Naive thymus-derived CD4-positive, alpha-beta T cell (primary cell): ENCODE measurements around the gene MBD2. TPM values are rescaled to one million over a fixed set of nuclear protein-coding genes. Genes with fewer than 3 reads are reported as not detected.

Experiments
- ATAC-seq: fragments of 150-1000 bp; cut with Tn5 transposase; 2 replicates; pipeline ENCODE4 v1.10.0; 2021; ENCODE audit warnings: mild to moderate bottlenecking, moderate library complexity
- CTCF ChIA-PET: fragments of 350-600 bp; sonication (Branson Sonifier 250); formaldehyde crosslinking; loops from one replicate; lab custom pipeline; 2021; ENCODE audit warnings: antibody characterized with exemption; lab: Charles Lee
- POLR2A ChIA-PET: fragments of 350-600 bp; sonication (Branson Sonifier 250); formaldehyde crosslinking; loops from one replicate; lab custom pipeline; 2021; ENCODE audit warnings: antibody characterized with exemption, inconsistent platforms; lab: Charles Lee
- DNase-seq, 9 donors: peaks; one replicate each; pipeline versions ENCODE4 v3.0.0 to v3.0.0-alpha.2; 2020 to 2022; ENCODE audit warnings: mixed read lengths in 1 of 9
- H3K27ac ChIP-seq: one replicate; pipeline ENCODE4 v1.7.0; 2013; ENCODE audit warnings: mild to moderate bottlenecking, low read depth, low read length, moderate library complexity
- H3K27me3 ChIP-seq, 2 donors: one replicate each; pipeline ENCODE4 v1.7.0; 2013; ENCODE audit warnings: low read length in 2 of 2, mild to moderate bottlenecking in 2 of 2, moderate library complexity in 2 of 2; ENCODE audit not compliant: control insufficient read depth in 2 of 2, insufficient read depth in 2 of 2
- H3K36me3 ChIP-seq, 3 experiments: 1 replicate in 2 of 3; 2 replicates in 1 of 3; pipeline ENCODE4 v1.7.0; 2013; ENCODE audit warnings: low read length in 3 of 3, mild to moderate bottlenecking in 3 of 3, moderate library complexity in 1 of 3; ENCODE audit not compliant: insufficient read depth in 3 of 3, control insufficient read depth in 2 of 3
- H3K4me1 ChIP-seq, 2 donors: one replicate each; pipeline ENCODE4 v1.7.0; 2013; ENCODE audit warnings: low read length in 2 of 2, mild to moderate bottlenecking in 2 of 2, moderate library complexity in 1 of 2; ENCODE audit not compliant: control insufficient read depth in 2 of 2, insufficient read depth in 2 of 2
- H3K4me3 ChIP-seq: 2 replicates; pipeline ENCODE4 v1.7.0; 2013; ENCODE audit warnings: mild to moderate bottlenecking, low read length
- H3K9me3 ChIP-seq, 3 experiments: 1 replicate in 2 of 3; 2 replicates in 1 of 3; pipeline ENCODE4 v1.7.0; 2013; ENCODE audit warnings: low read length in 3 of 3; ENCODE audit not compliant: control insufficient read depth in 2 of 3
- H3K27ac Mint-ChIP-seq, 9 donors: one replicate each; pipeline ENCODE4 v1.8.0; 2020 to 2022; ENCODE audit warnings: mixed read lengths in 9 of 9, mild to moderate bottlenecking in 8 of 9, moderate library complexity in 5 of 9, inconsistent platforms in 2 of 9
- H3K27me3 Mint-ChIP-seq, 5 donors: one replicate each; pipeline ENCODE4 v1.8.0; 2021 to 2022; ENCODE audit warnings: mixed read lengths in 5 of 5, mild to moderate bottlenecking in 1 of 5
- H3K36me3 Mint-ChIP-seq, 5 donors: one replicate each; pipeline ENCODE4 v1.8.0; 2020 to 2022; ENCODE audit warnings: mixed read lengths in 5 of 5, mild to moderate bottlenecking in 3 of 5, inconsistent platforms in 1 of 5
- H3K4me1 Mint-ChIP-seq, 7 donors: one replicate each; pipeline ENCODE4 v1.8.0; 2020 to 2022; ENCODE audit warnings: mixed read lengths in 7 of 7, mild to moderate bottlenecking in 3 of 7, inconsistent platforms in 1 of 7
- H3K4me3 Mint-ChIP-seq, 10 donors: one replicate each; pipeline ENCODE4 v1.8.0; 2020 to 2022; ENCODE audit warnings: mild to moderate bottlenecking in 10 of 10, mixed read lengths in 10 of 10, moderate library complexity in 6 of 10, inconsistent platforms in 2 of 10
- H3K9me3 Mint-ChIP-seq, 11 donors: one replicate each; pipeline ENCODE4 v1.8.0; 2020 to 2022; ENCODE audit warnings: mixed read lengths in 11 of 11, mild to moderate bottlenecking in 4 of 11, inconsistent platforms in 1 of 11, moderate library complexity in 1 of 11
- intact Hi-C, 2 donors: fragments of 100-400 bp; cut with micrococcal nuclease; formaldehyde crosslinking; loops; one replicate each; pipeline ENCODE4 v1.15.1; 2023
- polyA plus RNA-seq, 2 donors: library from polyadenylated mRNA; unstranded; fragments of 300-500 nt; fragmentation: Illumina TruSeq; gene quantifications; one replicate each; pipeline ENCODE4 v1.2.3, GENCODE V29; 2021
- total RNA-seq, 6 experiments: library from RNA in 5 of 6; stranded (reverse) in 5 of 6; gene quantifications; 1 replicate in 5 of 6; 2 replicates in 1 of 6; pipeline ENCODE4 v1.2.3 and lab custom pipeline; 2021 to 2026

Gene MBD2
- total and polyA plus RNA-seq, 7 experiments from 2014 or later = 6.1 to 118 (median 73.7) TPM

DNA sequence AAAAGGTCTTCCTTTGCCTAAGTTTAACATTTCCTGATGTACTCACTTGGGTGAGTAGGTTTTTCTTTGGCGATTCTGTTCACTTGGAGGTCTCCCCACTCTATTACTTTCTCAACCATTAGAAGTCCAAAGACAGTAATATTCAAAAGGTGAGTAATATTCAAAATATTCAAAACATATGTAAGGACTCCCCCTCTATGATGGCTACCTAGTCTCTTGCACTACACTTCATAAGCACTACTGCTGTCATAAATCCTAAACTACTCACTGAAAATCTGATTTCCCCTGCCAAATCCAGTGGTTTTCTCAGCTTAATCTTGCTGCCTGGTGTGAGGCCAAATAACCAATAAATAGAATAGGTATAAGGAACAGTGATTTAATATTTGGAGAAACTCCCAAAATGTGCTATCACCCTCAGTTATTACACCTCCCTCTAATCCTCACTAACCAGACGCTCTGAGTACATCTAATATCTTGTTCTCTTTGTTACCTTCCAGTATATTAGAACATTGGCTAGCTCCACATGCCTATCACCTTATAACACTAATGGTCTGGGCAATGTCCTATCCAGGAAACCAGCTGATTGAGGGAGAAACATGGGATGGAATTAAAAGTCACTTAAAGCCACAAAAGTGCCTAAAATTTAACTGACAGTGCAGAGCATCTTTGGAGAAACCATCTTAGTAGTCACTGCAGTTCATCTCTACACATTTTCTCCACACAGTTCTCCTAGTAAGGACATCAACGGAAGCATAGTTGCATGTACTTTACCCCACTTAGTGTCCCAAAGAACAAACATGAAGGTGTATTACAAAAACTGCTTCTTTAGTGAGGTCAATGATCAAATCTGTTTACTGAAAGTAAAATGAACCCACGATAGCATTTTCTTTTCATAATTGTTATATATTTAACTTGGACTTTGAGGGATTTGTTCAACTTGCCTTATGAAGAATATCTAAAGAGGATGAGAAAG lies 54.8 kb downstream of the MBD2 start:
- intact Hi-C loops = loop anchor here in 1 of 2 donors (5.0 kb wide), 1 partner anchor 53 kb away; the partner anchor contains the start of gene MBD2
- H3K36me3 Mint-ChIP-seq = peaks cover 3 to 28% (median 15%) of the 10 kb centered on the region in 5 donors
- H3K27ac ChIP-seq = no peak overlapping the region

DNA sequence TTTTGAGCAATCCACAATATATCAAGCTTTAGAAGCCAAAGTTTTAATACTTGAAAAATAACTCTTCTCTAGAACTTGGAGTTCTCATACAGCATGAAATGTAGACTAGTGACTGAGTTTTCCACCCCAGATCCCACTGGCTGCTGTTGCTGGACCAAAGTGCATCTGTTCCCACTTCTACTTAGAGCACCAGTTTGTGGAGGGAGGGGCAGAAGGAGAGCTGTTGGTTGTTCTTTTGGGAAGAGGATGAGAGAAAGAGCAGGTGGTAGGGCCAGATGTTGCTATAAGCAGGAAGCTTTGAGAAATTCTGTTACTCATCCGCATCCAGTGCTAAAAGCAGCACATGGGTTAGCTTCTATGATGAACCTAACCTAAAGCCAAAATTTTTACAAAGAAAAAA lies 59.0 kb downstream of the MBD2 start:
- H3K27ac ChIP-seq = no peak overlapping the region
- peaks cover 9 to 50% (median 21%) of the 10 kb centered on the region in 3 experiments for H3K36me3 ChIP-seq
- Mint-ChIP-seq H3K4me1 (peaks cover 0 to 30% (median 0%) of the 10 kb centered on the region in 7 donors), H3K4me3 (no peak overlapping the region), H3K9me3 (no peaks in the 10 kb centered on the region), H3K36me3 (peaks cover 15 to 47% (median 30%) of the 10 kb centered on the region in 5 donors), H3K27me3 (no peaks in the 10 kb centered on the region), H3K27ac (peak overlapping the region in 3 of 9 donors; percentile 21 to 28 (median 28))
- ChIA-PET POLR2A (no interaction called here), CTCF (no interaction called here)
- DNase-seq = no peak
- intact Hi-C loops = no loop called here
- H3K27me3 ChIP-seq = no peaks in the 10 kb centered on the region
- no peaks in the 10 kb centered on the region for H3K9me3 ChIP-seq
- ATAC-seq = no peak
- no peaks in the 10 kb centered on the region for H3K4me1 ChIP-seq
- H3K4me3 ChIP-seq = no peak overlapping the region

More for the DNA sequence above, 54.8 kb downstream of the MBD2 start:
- H3K36me3 ChIP-seq = peaks cover 0 to 20% (median 5%) of the 10 kb centered on the region in 3 experiments
- Mint-ChIP-seq H3K4me3 (no peak overlapping the region), H3K27me3 (no peaks in the 10 kb centered on the region), H3K9me3 (no peaks in the 10 kb centered on the region), H3K27ac (peak overlapping the region in 3 of 9 donors; percentile 33 to 50 (median 48)), H3K4me1 (peaks cover 2 to 35% (median 10%) of the 10 kb centered on the region in 7 donors)
- DNase-seq (no peak), ATAC-seq (no peak)
- no peaks in the 10 kb centered on the region for H3K4me1 ChIP-seq
- H3K9me3 ChIP-seq = no peaks in the 10 kb centered on the region
- H3K4me3 ChIP-seq = no peak overlapping the region
- no peaks in the 10 kb centered on the region for H3K27me3 ChIP-seq
- ChIA-PET POLR2A (no interaction called here), CTCF (no interaction called here)

DNA sequence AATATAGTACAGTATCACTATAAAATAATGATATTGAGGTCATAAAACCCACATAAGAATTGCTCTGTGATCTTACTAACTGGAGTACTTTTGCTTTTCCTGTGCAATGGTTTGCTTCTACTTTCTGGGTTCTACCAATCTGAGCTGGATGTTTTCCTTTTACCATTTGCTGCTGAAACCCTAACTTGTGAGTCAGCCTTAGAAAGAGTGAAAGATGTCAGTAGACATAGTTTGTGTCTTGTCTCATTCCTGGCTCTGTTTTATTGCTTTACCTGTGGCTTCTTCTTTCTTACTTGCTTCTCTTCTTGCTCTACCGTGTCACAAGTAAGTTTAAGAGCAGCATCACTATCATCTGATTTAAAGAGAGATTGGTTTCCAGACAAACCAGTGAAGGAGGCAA lies 61.0 kb downstream of the MBD2 start:
- H3K27me3 Mint-ChIP-seq = no peaks in the 10 kb centered on the region
- Histone ChIP-seq H3K27ac (no peak overlapping the region), H3K36me3 (peaks cover 17 to 70% (median 36%) of the 10 kb centered on the region in 3 experiments), H3K27me3 (no peaks in the 10 kb centered on the region), H3K4me3 (no peak overlapping the region), H3K9me3 (no peaks in the 10 kb centered on the region), H3K4me1 (no peaks in the 10 kb centered on the region)
- H3K36me3 Mint-ChIP-seq = peaks cover 26 to 53% (median 38%) of the 10 kb centered on the region in 5 donors
- no peak overlapping the region for H3K4me3 Mint-ChIP-seq
- ChIA-PET POLR2A (interaction anchor here (0.6 kb wide), 1 partner anchor 105 kb away, joined by 3 read pairs; no protein-coding TSS in a partner anchor), CTCF (no interaction called here)
- peak overlapping the region in 2 of 9 donors; percentile 50 to 65 for H3K27ac Mint-ChIP-seq
- H3K9me3 Mint-ChIP-seq = no peaks in the 10 kb centered on the region
- DNase-seq (no peak), ATAC-seq (no peak)
- peaks cover 0 to 28% (median 0%) of the 10 kb centered on the region in 7 donors for H3K4me1 Mint-ChIP-seq
- intact Hi-C loops = no loop called here

GRCh38 chr18:54162431-54162830 lies 62.0 kb downstream of the MBD2 start:
- no peak overlapping the region for H3K4me3 ChIP-seq
- peaks cover 31 to 63% (median 47%) of the 10 kb centered on the region in 5 donors for H3K36me3 Mint-ChIP-seq
- ChIA-PET CTCF (no interaction called here), POLR2A (interaction anchor here (0.6 kb wide), 1 partner anchor 41 kb away, joined by 3 read pairs; no protein-coding TSS in a partner anchor)
- H3K27me3 Mint-ChIP-seq = no peaks in the 10 kb centered on the region
- H3K9me3 Mint-ChIP-seq = no peaks in the 10 kb centered on the region
- ATAC-seq (no peak), DNase-seq (no peak)
- intact Hi-C loops = no loop called here
- H3K4me1 ChIP-seq = no peaks in the 10 kb centered on the region
- H3K27me3 ChIP-seq = no peaks in the 10 kb centered on the region
- no peak overlapping the region for H3K27ac ChIP-seq
- H3K27ac Mint-ChIP-seq = no peak overlapping the region
- H3K4me3 Mint-ChIP-seq = no peak overlapping the region
- no peaks in the 10 kb centered on the region for H3K9me3 ChIP-seq
- peaks cover 17 to 79% (median 36%) of the 10 kb centered on the region in 3 experiments for H3K36me3 ChIP-seq
- peaks cover 0 to 28% (median 0%) of the 10 kb centered on the region in 7 donors for H3K4me1 Mint-ChIP-seq

DNA sequence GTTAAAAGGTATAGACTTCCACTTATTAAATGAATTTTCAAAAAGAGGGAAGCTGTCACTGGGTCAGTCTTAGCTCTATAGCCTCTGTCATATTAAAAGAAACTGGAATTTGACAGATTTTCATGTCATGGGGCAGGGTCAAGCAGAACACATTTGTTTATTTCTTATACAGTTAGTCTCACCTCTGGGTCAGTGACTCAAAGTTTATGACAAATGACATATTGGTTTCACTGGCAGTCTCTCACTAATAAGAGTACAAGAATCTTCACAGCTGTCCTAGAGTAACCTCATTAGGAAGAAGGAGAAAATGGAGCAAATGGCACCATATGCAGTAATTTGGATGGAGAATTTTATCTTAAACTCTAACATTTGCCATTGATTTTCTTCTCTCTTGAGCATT lies 63.2 kb downstream of the MBD2 start:
- no peaks in the 10 kb centered on the region for H3K9me3 ChIP-seq
- Mint-ChIP-seq H3K27me3 (no peaks in the 10 kb centered on the region), H3K9me3 (no peaks in the 10 kb centered on the region), H3K4me1 (peaks cover 0 to 28% (median 0%) of the 10 kb centered on the region in 7 donors), H3K4me3 (no peak overlapping the region), H3K36me3 (peaks cover 25 to 68% (median 48%) of the 10 kb centered on the region in 5 donors), H3K27ac (peak overlapping the region in 1 of 9 donors; percentile 1)
- no peak overlapping the region for H3K4me3 ChIP-seq
- H3K4me1 ChIP-seq = no peaks in the 10 kb centered on the region
- no peaks in the 10 kb centered on the region for H3K27me3 ChIP-seq
- no peak for DNase-seq
- ATAC-seq = no peak
- ChIA-PET CTCF (no interaction called here), POLR2A (no interaction called here)
- intact Hi-C loops = no loop called here
- H3K36me3 ChIP-seq = peaks cover 17 to 80% (median 36%) of the 10 kb centered on the region in 3 experiments
- H3K27ac ChIP-seq = no peak overlapping the region

- Mint-ChIP-seq H3K4me1 (peaks cover 0 to 24% (median 0%) of the 10 kb centered on the region in 7 donors), H3K36me3 (peaks cover 30 to 76% (median 51%) of the 10 kb centered on the region in 5 donors), H3K27ac (no peak overlapping the region), H3K9me3 (no peaks in the 10 kb centered on the region), H3K4me3 (no peak overlapping the region), H3K27me3 (no peaks in the 10 kb centered on the region)
- Histone ChIP-seq H3K36me3 (peaks cover 25 to 79% (median 31%) of the 10 kb centered on the region in 3 experiments), H3K27ac (no peak overlapping the region), H3K4me3 (no peak overlapping the region), H3K9me3 (no peaks in the 10 kb centered on the region), H3K27me3 (no peaks in the 10 kb centered on the region), H3K4me1 (no peaks in the 10 kb centered on the region)
- ATAC-seq (no peak), DNase-seq (no peak)
- CTCF ChIA-PET = no interaction called here
- POLR2A ChIA-PET = no interaction called here
- intact Hi-C loops = no loop called here
These were observed 64.6 kb downstream of the MBD2 start for GRCh38 chr18:54159906-54160305.
